Psoas muscle (tissue), 8 donors: ENCODE results near the gene ZNF532. TPM values are rescaled to one million over a fixed set of nuclear protein-coding genes. Genes with fewer than 3 reads are reported as not detected.

Experiments used
- ATAC-seq, 4 donors: fragments of 200-7000 bp; cut with Tn5 transposase; one replicate each; pipeline ENCODE4 v1.9.1; 2020; ENCODE audit warnings: moderate library complexity in 3 of 4, mild to moderate bottlenecking in 2 of 4
- DNase-seq, 2 donors: peaks; one replicate each; pipeline ENCODE4 v3.0.0-alpha.2; 2020
- H3K27ac ChIP-seq: fragments of 200-600 bp; one replicate; pipeline ENCODE4 v1.8.0; 2022
- H3K27me3 ChIP-seq, 3 donors: fragments of 200-600 bp in 1 of 3; one replicate each; pipeline versions ENCODE4 v1.6.1 to v1.8.0; 2013 to 2022; ENCODE audit warnings: low read length in 2 of 3, mild to moderate bottlenecking in 2 of 3, moderate library complexity in 1 of 3; ENCODE audit not compliant: insufficient read depth in 3 of 3
- H3K36me3 ChIP-seq, 2 donors: fragments of 200-600 bp in 1 of 2; one replicate each; pipeline versions ENCODE4 v1.6.1 to v1.8.0; 2013 to 2022; ENCODE audit warnings: low read depth in 1 of 2, mild to moderate bottlenecking in 1 of 2, moderate library complexity in 1 of 2; ENCODE audit not compliant: insufficient read depth in 1 of 2
- H3K4me1 ChIP-seq: fragments of 200-600 bp; one replicate; pipeline ENCODE4 v1.8.0; 2022
- H3K4me3 ChIP-seq: fragments of 200-600 bp; one replicate; pipeline ENCODE4 v1.8.0; 2022; ENCODE audit warnings: mild to moderate bottlenecking
- H3K9me3 ChIP-seq: fragments of 200-600 bp; one replicate; pipeline ENCODE4 v1.8.0; 2022
- CTCF ChIP-seq: fragments of 200-600 bp; IDR thresholded peaks from one replicate; pipeline ENCODE4 v1.8.0; 2022; ENCODE audit warnings: antibody characterized with exemption
- WGBS, 3 donors: extraction: QIAGEN DNeasy Blood & Tissue Kit; methylation state at CpG; one replicate each; pipeline versions ENCODE4 v1.1.6 to v1.1.7; 2013; 5-methylcytosine and 5-hydroxymethylcytosine counted together
- intact Hi-C, 2 donors: fragments of 100-400 bp; cut with DNase I; formaldehyde crosslinking; loops; one replicate each; pipeline versions ENCODE4 v1.11.0 to v1.14.2; 2022
- polyA plus RNA-seq, 3 donors: library from polyadenylated mRNA; stranded (reverse); fragments of 200-250 nt; gene quantifications; one replicate each; pipeline ENCODE4 v1.2.3, GENCODE V29; 2013
- total RNA-seq, 4 donors: library from RNA; stranded (reverse); fragmentation: NEBNext Ultra II Directional in 2 of 4; extraction: Animal tissue kit (Norgen Biotek cat#: 25700) in 2 of 4; gene quantifications; one replicate each; pipeline versions ENCODE4 v1.2.1 to v1.2.4, GENCODE V29; 2021 to 2023
- donor health status: healthy with polysubstance abuse.
- donor health status: DM: no; HTN: no; CAD: no; lungs with moderate emphysema.
- donor health status: Bipolar disorder and iron deficiency.
- donor health status: healthy.
- donor health status: DM: yes; HTN: yes; CAD: no.
- donor health status: DM: no; HTN: no; CAD: no.
- donor health status: DM: no; HTN: no; CAD: no.
- donor health status: DM: yes; HTN: yes; CAD: no.

The ZNF532 gene
- total and polyA plus RNA-seq, 7 donors: 13.6 to 105 (median 68.8) TPM

- intact Hi-C loops: loop anchor here in 1 of 2 donors (5.0 kb wide), 1 partner anchor 55 kb away; no protein-coding TSS in a partner anchor
- H3K27ac ChIP-seq: peak overlapping the region; percentile 57
- H3K9me3 ChIP-seq: no peaks in the 10 kb centered on the region
- H3K27me3 ChIP-seq: no peaks in the 10 kb centered on the region
- WGBS, 3 donors: 32 to 47% (median 35%) methylated on average over 29 of the region's 29 CpGs
- DNase-seq (peak; percentile 30 to 54), ATAC-seq (peak; percentile 4 to 37 (median 8))
- H3K4me1 ChIP-seq: peaks cover 30% of the 10 kb centered on the region
- no peaks in the 10 kb centered on the region for H3K36me3 ChIP-seq
- peak overlapping the region; percentile 55 for H3K4me3 ChIP-seq
- TF ChIP-seq CTCF: no peak
Measured at GRCh38 chr18:58847383-58848071, 17.1 kb upstream of the ZNF532 start.

- Histone ChIP-seq H3K36me3 (no peaks in the 10 kb centered on the region), H3K27ac (peak overlapping the region; percentile 63), H3K4me3 (no peak overlapping the region), H3K27me3 (no peaks in the 10 kb centered on the region), H3K4me1 (peaks cover 23% of the 10 kb centered on the region), H3K9me3 (no peaks in the 10 kb centered on the region)
- ATAC-seq (no peak), DNase-seq (no peak)
- WGBS, 3 donors: 90 to 100% (median 93%) methylated on average over 3 of the region's 3 CpGs
- intact Hi-C loops: loop anchor here in 1 of 2 donors (5.0 kb wide), 1 partner anchor 56 kb away; no protein-coding TSS in a partner anchor
- no peak for TF ChIP-seq CTCF
Measured at GRCh38 chr18:58848685-58849084, 16.0 kb upstream of the ZNF532 start.

GRCh38 chr18:58850786-58851469 lies 13.7 kb upstream of the ZNF532 start:
- no peaks in the 10 kb centered on the region for H3K27me3 ChIP-seq
- 65 to 76% (median 67%) methylated on average over 12 of the region's 12 CpGs for WGBS, 3 donors
- peaks cover 14% of the 10 kb centered on the region for H3K4me1 ChIP-seq
- H3K27ac ChIP-seq: no peak overlapping the region
- H3K36me3 ChIP-seq: no peaks in the 10 kb centered on the region
- no peaks in the 10 kb centered on the region for H3K9me3 ChIP-seq
- intact Hi-C loops: no loop called here
- ATAC-seq (no peak), DNase-seq (peak; percentile 44 to 60)
- no peak for TF ChIP-seq CTCF
- no peak overlapping the region for H3K4me3 ChIP-seq

GRCh38 chr18:58851856-58852255 lies 12.8 kb upstream of the ZNF532 start:
- no peak overlapping the region for H3K27ac ChIP-seq
- WGBS, 3 donors: 47 to 56% (median 52%) methylated on average over 5 of the region's 5 CpGs
- no peak for ATAC-seq
- no peak for DNase-seq
- no peaks in the 10 kb centered on the region for H3K9me3 ChIP-seq
- H3K4me1 ChIP-seq: peaks cover 8% of the 10 kb centered on the region
- intact Hi-C loops: no loop called here
- no peaks in the 10 kb centered on the region for H3K27me3 ChIP-seq
- H3K4me3 ChIP-seq: no peak overlapping the region
- no peak for TF ChIP-seq CTCF
- no peaks in the 10 kb centered on the region for H3K36me3 ChIP-seq
